ENCODE measurements around the gene MARCHF10. TPM values are rescaled to one million over a fixed set of nuclear protein-coding genes. Genes with fewer than 3 reads are reported as not detected.
"Not testable (repeated sequence)": the region's sequence is repeated elsewhere in the genome, so short reads cannot be mapped to it uniquely, and the experiment has no call there.

MARCHF10 gene
- total RNA-seq, 1 experiment from 2014 or later, result not detected

GRCh38 chr17:62704381-62704971 lies 103.6 kb downstream of the MARCHF10 start:
- Histone ChIP-seq H3K4me2 (ENCODE audit: low read depth, low read length, poor library complexity, severe bottlenecking) (no peak overlapping the region), H2AFZ (ENCODE audit: low read length) (no peak overlapping the region), H3K27ac (ENCODE audit: low read length) (no peak overlapping the region), H3K4me3 (ENCODE audit: low read length) (no peak overlapping the region), H4K20me1 (ENCODE audit: insufficient read depth, low read depth, low read length) (no peaks in the 10 kb centered on the region), H3K79me2 (ENCODE audit: low read length) (no peaks in the 10 kb centered on the region), H3K4me1 (ENCODE audit: low read length) (peaks cover 25% of the 10 kb centered on the region), H3K27me3 (ENCODE audit: low read length) (no peaks in the 10 kb centered on the region), H3K36me3 (ENCODE audit: insufficient read depth, low read length) (no peaks in the 10 kb centered on the region), H3K9me2 (replicated peaks; ENCODE audit: insufficient read depth, low read length) (no peaks in the 10 kb centered on the region), H3K9ac (ENCODE audit: low read length) (no peak overlapping the region), H3K9me3 (ENCODE audit: low read length) (no peaks in the 10 kb centered on the region)
- no peak for DNase-seq

GRCh38 chr17:62703776-62704380 lies 104.2 kb downstream of the MARCHF10 start:
- Histone ChIP-seq H3K4me1 (ENCODE audit: low read length) (peaks cover 25% of the 10 kb centered on the region), H3K4me2 (ENCODE audit: low read depth, low read length, poor library complexity, severe bottlenecking) (peak overlapping the region; percentile 17), H3K36me3 (ENCODE audit: insufficient read depth, low read length) (no peaks in the 10 kb centered on the region), H3K9me3 (ENCODE audit: low read length) (no peaks in the 10 kb centered on the region), H3K9me2 (replicated peaks; ENCODE audit: insufficient read depth, low read length) (no peaks in the 10 kb centered on the region), H3K27ac (ENCODE audit: low read length) (no peak overlapping the region), H3K27me3 (ENCODE audit: low read length) (no peaks in the 10 kb centered on the region), H4K20me1 (ENCODE audit: insufficient read depth, low read depth, low read length) (no peaks in the 10 kb centered on the region), H3K4me3 (ENCODE audit: low read length) (no peak overlapping the region), H3K79me2 (ENCODE audit: low read length) (no peaks in the 10 kb centered on the region), H2AFZ (ENCODE audit: low read length) (no peak overlapping the region), H3K9ac (ENCODE audit: low read length) (0 out of 2 replicates have a peak overlapping the region, but pooled peaks have one; percentile 11)
- peak; percentile 80 for DNase-seq

GRCh38 chr17:62703261-62703775 lies 104.8 kb downstream of the MARCHF10 start:
- Histone ChIP-seq H3K27me3 (ENCODE audit: low read length) (no peaks in the 10 kb centered on the region), H3K9me2 (replicated peaks; ENCODE audit: insufficient read depth, low read length) (no peaks in the 10 kb centered on the region), H3K4me1 (ENCODE audit: low read length) (peaks cover 25% of the 10 kb centered on the region), H3K36me3 (ENCODE audit: insufficient read depth, low read length) (no peaks in the 10 kb centered on the region), H3K9me3 (ENCODE audit: low read length) (no peaks in the 10 kb centered on the region), H3K4me3 (ENCODE audit: low read length) (no peak overlapping the region), H3K4me2 (ENCODE audit: low read depth, low read length, poor library complexity, severe bottlenecking) (peak overlapping the region; percentile 17), H2AFZ (ENCODE audit: low read length) (no peak overlapping the region), H3K9ac (ENCODE audit: low read length) (0 out of 2 replicates have a peak overlapping the region, but pooled peaks have one; percentile 11), H3K79me2 (ENCODE audit: low read length) (no peaks in the 10 kb centered on the region), H4K20me1 (ENCODE audit: insufficient read depth, low read depth, low read length) (no peaks in the 10 kb centered on the region), H3K27ac (ENCODE audit: low read length) (no peak overlapping the region)
- DNase-seq, result no peak

GRCh38 chr17:62702746-62703260 lies 105.3 kb downstream of the MARCHF10 start:
- no peaks in the 10 kb centered on the region for H3K79me2 ChIP-seq (ENCODE audit: low read length)
- no peaks in the 10 kb centered on the region for H3K9me3 ChIP-seq (ENCODE audit: low read length)
- H3K27me3 ChIP-seq (ENCODE audit: low read length), result no peaks in the 10 kb centered on the region
- no peaks in the 10 kb centered on the region for H3K9me2 ChIP-seq (replicated peaks; ENCODE audit: insufficient read depth, low read length)
- no peak overlapping the region for H2AFZ ChIP-seq (ENCODE audit: low read length)
- H3K36me3 ChIP-seq (ENCODE audit: insufficient read depth, low read length), result no peaks in the 10 kb centered on the region
- H3K4me2 ChIP-seq (ENCODE audit: low read depth, low read length, poor library complexity, severe bottlenecking), result peak overlapping the region; percentile 17
- DNase-seq, result no peak
- no peak overlapping the region for H3K27ac ChIP-seq (ENCODE audit: low read length)
- 0 out of 2 replicates have a peak overlapping the region, but pooled peaks have one; percentile 11 for H3K9ac ChIP-seq (ENCODE audit: low read length)
- no peaks in the 10 kb centered on the region for H4K20me1 ChIP-seq (ENCODE audit: insufficient read depth, low read depth, low read length)
- H3K4me1 ChIP-seq (ENCODE audit: low read length), result peaks cover 27% of the 10 kb centered on the region
- no peak overlapping the region for H3K4me3 ChIP-seq (ENCODE audit: low read length)

GRCh38 chr17:62701706-62702085 lies 106.4 kb downstream of the MARCHF10 start:
- H3K9ac ChIP-seq (ENCODE audit: low read length), result peak overlapping the region; percentile 56
- peak overlapping the region; percentile 93 for H2AFZ ChIP-seq (ENCODE audit: low read length)
- no peaks in the 10 kb centered on the region for H3K79me2 ChIP-seq (ENCODE audit: low read length)
- peaks cover 36% of the 10 kb centered on the region for H3K4me1 ChIP-seq (ENCODE audit: low read length)
- H3K9me3 ChIP-seq (ENCODE audit: low read length), result no peaks in the 10 kb centered on the region
- H3K27ac ChIP-seq (ENCODE audit: low read length), result no peak overlapping the region
- no peaks in the 10 kb centered on the region for H3K36me3 ChIP-seq (ENCODE audit: insufficient read depth, low read length)
- H3K9me2 ChIP-seq (replicated peaks; ENCODE audit: insufficient read depth, low read length), result no peaks in the 10 kb centered on the region
- H3K27me3 ChIP-seq (ENCODE audit: low read length), result no peaks in the 10 kb centered on the region
- H4K20me1 ChIP-seq (ENCODE audit: insufficient read depth, low read depth, low read length), result no peaks in the 10 kb centered on the region
- peak overlapping the region; percentile 51 for H3K4me2 ChIP-seq (ENCODE audit: low read depth, low read length, poor library complexity, severe bottlenecking)
- H3K4me3 ChIP-seq (ENCODE audit: low read length), result peak overlapping the region; percentile 35; the same call in 1 of the 2 replicates
- DNase-seq, result no peak

- Histone ChIP-seq H3K36me3 (ENCODE audit: insufficient read depth, low read length) (no peaks in the 10 kb centered on the region), H3K27me3 (ENCODE audit: low read length) (no peaks in the 10 kb centered on the region), H3K9ac (ENCODE audit: low read length) (peak overlapping the region; percentile 56), H3K4me3 (ENCODE audit: low read length) (peak overlapping the region; percentile 35; the same call in 1 of the 2 replicates), H2AFZ (ENCODE audit: low read length) (peak overlapping the region; percentile 93), H3K9me2 (replicated peaks; ENCODE audit: insufficient read depth, low read length) (no peaks in the 10 kb centered on the region), H4K20me1 (ENCODE audit: insufficient read depth, low read depth, low read length) (no peaks in the 10 kb centered on the region), H3K4me1 (ENCODE audit: low read length) (peaks cover 42% of the 10 kb centered on the region), H3K9me3 (ENCODE audit: low read length) (no peaks in the 10 kb centered on the region), H3K79me2 (ENCODE audit: low read length) (no peaks in the 10 kb centered on the region), H3K27ac (ENCODE audit: low read length) (no peak overlapping the region), H3K4me2 (ENCODE audit: low read depth, low read length, poor library complexity, severe bottlenecking) (peak overlapping the region; percentile 51)
- peak; percentile 64 for DNase-seq
These were observed 107.0 kb downstream of the MARCHF10 start for GRCh38 chr17:62700964-62701705.

- not testable (repeated sequence) for H4K20me1 ChIP-seq (ENCODE audit: insufficient read depth, low read depth, low read length); H3K4me3 ChIP-seq (ENCODE audit: low read length); H3K27me3 ChIP-seq (ENCODE audit: low read length); H3K36me3 ChIP-seq (ENCODE audit: insufficient read depth, low read length); H3K27ac ChIP-seq (ENCODE audit: low read length); H3K9me2 ChIP-seq (replicated peaks; ENCODE audit: insufficient read depth, low read length); H3K9ac ChIP-seq (ENCODE audit: low read length); H3K4me2 ChIP-seq (ENCODE audit: low read depth, low read length, poor library complexity, severe bottlenecking); H2AFZ ChIP-seq (ENCODE audit: low read length); H3K79me2 ChIP-seq (ENCODE audit: low read length); H3K9me3 ChIP-seq (ENCODE audit: low read length); DNase-seq
- H3K4me1 ChIP-seq (ENCODE audit: low read length), result peaks cover 58% of the 10 kb centered on the region
These were observed 109.7 kb downstream of the MARCHF10 start for GRCh38 chr17:62698459-62698858.
